Hypothalamus (tissue), 51 donors: ENCODE results near the gene CCDC146.
A peak's percentile ranks its signal among the peaks of the same experiment; 100 is the strongest.
"Not testable (repeated sequence)": the region's sequence is repeated elsewhere in the genome, so short reads cannot be mapped to it uniquely, and the experiment has no call there.

ENCODE experiments used
- DNase-seq, 51 donors: peaks; one replicate each; lab custom pipeline; 2025; lab: John Stamatoyannopoulos, UW

CCDC146 gene

DNA sequence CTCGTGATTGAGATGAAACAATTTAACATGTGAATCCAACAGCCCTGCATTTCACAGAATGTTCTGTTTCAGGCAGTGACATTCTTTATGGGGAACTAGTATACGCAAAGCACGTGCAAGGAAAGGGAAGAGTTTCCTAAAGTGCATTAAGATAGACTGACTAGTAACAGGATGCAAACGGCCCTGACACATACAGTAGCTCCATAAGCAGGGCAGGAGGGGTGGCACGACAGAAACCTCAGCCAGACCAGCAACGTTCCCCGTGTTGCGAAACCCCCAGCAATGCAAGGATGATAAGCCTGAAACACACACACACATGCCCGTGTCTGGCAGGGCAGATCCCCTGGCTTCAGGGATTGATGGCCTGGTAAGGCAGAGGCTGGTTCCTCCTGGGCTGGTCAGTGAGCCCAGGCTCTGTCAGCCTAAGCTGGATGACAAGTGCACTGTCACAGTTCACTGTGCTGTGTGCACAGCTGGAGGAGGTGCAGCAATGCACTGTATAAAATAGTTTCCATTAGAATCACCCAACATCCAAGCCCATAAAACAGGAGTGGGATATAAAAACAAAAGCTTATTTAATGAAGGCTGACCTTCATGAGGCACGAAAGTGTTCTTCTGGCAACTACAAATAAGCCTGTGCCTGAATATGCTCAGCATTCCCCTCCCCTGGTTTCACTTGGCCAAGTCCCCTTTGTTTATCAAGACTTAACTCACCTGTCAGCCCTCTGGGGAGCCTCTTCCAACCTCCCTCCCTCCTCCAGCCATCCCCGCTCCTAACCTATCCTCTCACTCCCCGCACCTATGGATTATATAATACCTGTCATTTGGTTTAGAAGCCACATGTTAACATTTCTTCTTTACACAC, 204.9 kb downstream of the CCDC146 start:
- peak in 1 of 51 donors; percentile 16 for DNase-seq

GRCh38 chr7:77327932-77328628, 205.7 kb downstream of the CCDC146 start:
- no peak for DNase-seq

DNA sequence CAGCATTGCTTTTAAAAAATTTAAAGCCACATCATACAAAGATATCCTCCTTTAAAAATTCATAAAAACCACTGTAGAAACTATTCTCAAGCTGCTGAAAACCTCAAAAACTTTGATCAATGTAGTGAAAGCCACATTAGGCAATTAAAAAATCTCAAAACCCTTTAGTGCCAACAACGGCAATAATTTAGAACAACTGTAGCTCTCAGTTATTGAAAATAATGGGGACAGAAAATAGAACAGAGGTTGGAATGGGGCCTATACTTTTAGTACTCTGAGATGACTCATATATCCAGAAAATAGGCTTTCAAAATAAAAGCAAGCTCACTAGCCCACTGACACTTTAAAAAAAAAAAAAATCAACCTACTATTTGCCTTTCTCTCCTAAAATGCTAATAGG, 206.3 kb downstream of the CCDC146 start:
- DNase-seq = no peak

GRCh38 chr7:77329466-77330168, 207.2 kb downstream of the CCDC146 start:
- DNase-seq = no peak

DNA sequence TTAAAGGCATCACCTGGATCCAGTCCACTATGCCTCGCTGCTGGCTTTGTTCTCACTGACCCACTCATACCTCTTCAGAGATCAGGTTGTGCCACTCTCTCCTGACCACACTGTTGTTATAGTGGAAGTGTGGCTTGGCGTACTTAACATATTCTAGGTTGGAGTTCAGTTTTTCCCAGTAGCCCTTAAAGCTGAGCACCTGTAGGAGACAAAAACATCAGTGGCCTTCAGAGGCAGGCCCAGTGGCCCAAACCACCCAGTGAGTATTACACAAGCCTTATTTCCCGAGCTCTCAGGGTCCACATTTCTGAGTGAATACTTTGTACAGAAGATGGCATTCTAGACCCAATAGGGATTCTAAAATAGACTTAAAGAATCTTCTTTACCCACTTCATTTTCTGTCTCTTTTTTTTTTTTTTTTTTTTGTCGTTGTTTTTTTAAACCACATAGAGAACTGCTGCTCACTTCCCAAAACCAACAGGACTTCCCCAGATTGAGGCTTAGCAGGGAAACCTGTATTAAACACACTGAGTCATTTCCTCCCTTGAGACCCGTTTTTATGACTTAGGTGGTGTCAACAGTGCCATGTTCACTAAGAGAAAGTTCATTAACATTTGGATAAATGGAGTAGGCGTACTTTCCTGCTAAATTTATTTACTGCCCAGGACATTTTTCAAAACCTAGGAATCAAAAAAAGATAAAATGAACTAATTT, 207.9 kb downstream of the CCDC146 start:
- DNase-seq = no peak

DNA sequence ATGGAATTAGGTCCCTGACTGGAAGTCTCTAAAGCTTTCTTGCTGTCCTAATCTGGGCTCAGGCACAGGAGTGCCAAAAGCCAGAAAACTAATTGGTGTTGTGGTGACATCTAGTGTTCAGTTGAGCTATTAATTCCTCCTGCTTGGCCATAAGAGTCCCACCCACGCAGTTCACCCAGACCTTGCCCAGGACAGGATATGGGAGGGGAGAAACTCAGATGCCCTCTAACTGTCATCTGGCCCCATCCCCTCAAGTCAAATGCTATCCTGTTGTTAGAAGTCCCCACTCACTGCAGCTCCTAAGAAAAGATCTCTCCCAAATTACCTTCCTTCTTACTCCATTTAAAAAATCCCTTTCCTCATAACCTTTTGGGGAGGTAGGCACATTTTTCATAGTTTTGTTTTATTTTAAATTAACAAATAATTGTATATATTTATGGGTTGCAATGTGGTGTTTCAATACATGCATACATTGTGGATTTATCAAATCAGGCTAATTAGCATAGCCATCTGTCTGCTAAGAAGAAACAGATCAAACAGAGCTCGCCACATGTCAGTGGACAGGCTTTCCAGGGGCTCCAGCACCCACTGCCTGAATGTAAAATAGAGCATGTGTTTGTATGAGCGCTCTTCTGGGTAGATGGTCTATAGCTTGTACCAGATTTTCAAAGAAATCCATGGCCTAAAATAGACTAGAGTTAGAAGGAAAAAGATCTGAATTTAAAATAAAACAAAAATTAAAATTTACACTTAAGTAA, 209.7 kb downstream of the CCDC146 start:
- DNase-seq = peak in 23 of 51 donors; percentile 4 to 74 (median 43)

- not testable (repeated sequence) for DNase-seq
Measured at GRCh38 chr7:77334039-77334438, 211.6 kb downstream of the CCDC146 start.

- DNase-seq = no peak
Measured at GRCh38 chr7:77335581-77335980, 213.2 kb downstream of the CCDC146 start.

DNA sequence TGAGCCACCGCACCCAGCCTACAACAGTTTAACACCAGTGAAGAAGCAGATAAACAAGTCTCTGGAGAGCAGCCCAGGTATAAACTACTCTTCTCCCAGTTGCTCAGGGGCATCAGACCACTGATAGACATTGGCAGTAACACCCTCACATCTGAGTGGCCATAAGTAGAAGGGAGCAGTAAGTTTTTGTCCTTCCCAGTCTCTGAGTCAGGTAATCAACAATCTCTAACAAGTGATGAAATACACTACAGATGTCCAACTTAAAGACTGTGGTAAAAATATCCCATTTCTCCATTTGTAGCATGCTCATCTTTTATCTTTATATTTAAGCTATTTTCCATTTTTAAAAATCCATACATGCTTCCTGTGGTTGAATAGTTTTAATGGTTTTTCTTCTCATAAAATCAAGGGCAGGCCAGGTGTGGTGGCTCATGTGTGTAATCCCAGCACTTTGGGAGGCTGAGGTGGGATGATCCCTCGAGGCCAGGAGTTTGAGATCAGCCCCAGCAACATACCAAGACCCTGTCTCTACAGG, 215.1 kb downstream of the CCDC146 start:
- no peak for DNase-seq

- DNase-seq = no peak
Measured at GRCh38 chr7:77338260-77338659, 215.8 kb downstream of the CCDC146 start.

DNA sequence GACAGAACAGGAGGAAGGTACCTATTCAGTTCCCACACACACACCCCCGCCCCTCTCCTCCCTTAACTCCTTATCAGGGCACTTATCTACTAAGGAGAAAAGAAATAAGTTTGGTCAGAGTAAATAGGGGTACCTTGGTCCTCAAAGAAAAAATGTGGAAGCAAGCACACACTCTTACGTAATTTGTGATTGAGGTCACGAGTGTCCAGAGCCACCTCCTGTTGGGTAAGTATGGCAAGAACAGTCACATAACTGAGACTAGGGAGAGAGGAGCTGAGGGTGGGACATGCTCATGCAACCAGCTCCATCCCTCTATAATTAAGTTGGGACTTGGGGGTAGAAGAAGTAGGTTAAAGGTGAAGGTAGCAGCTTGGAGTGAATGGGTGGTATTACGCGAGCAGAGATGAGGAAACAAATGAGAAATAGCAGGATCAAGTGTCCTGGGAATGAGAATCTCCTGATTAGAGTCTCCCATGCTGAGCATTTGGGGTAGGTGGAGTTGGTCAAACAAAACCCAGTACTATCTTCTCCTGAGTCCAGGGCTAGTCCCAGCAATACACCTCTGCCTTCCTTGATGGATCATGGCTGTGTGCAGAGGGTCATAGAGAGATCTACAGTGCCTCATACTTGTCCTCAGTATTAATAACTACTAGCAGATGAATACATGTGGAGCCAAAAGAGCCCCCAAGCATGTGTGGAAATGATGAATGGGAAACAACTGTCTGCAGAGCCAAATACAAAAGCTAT, 216.6 kb downstream of the CCDC146 start:
- DNase-seq = no peak

GRCh38 chr7:77339726-77340125, 217.3 kb downstream of the CCDC146 start:
- DNase-seq = no peak
